NCI-H82 (cell line): ENCODE measurements around the gene ZNF764.
A peak's percentile ranks its signal among the peaks of the same experiment; 100 is the strongest.
"Not testable (repeated sequence)": the region's sequence is repeated elsewhere in the genome, so short reads cannot be mapped to it uniquely, and the experiment has no call there.

Experiments
- DNase-seq: peaks from one replicate; lab custom pipeline; 2025; lab: John Stamatoyannopoulos, UW

ZNF764 gene

DNA sequence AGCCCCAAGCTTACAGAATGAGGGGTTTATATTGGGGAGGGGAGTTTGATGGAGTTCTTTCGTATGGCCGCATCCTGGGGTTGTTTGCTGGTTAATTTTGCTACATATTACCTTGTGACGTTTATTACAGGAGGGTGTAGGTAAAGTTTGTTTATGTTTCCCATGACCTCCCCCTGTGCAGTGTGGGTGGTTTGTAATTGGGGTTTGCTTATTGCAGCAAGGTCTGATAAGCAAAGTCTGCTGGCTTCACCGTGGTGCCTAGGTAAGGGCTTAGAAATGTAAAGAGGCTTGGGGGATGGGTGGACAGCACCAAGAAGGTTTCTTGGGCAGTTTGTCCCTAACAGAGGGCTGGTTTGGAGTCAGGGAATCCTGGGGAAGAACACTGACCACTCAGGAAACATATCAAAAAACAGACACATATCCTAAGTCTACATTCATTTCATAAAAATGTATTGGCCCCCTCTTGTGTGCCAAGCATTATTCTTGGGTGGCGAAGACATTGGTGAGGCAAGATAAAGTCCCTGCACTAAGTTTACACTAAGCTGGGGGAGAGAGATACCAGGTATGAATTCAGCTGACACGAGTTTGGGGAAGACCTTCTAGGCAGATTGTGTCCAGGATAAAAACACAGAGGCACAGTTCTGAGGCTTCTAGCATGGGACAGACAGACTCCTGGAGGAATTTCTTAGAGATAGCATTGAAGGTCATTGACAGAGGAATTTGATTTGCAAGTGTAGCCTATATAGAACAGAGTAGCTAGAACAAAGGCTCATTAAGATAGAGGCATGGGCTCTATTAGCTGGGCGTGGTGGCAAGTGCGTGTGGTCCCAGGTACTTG, 9.5 kb downstream of the ZNF764 start:
- no peak for DNase-seq

DNA sequence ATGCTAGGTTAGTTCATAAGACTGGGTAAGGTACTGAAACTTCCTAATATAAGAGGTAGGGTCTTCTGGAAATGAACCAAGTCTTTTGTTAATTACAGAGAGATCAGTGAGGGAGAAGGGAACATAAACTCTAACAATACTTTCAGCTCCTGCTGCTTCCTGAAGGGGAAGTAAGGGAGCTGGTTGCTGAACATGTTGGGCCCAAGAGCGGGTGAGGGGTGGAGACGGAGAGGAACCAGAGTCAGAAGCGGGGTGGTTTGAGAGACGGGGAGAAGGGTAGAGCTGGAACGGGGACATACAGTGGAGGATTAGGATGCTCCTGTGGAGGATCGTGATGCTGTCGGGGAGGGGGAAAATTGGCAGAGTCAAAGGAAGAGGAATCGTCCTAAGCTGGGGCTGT, 12.1 kb downstream of the ZNF764 start:
- no peak for DNase-seq

DNA sequence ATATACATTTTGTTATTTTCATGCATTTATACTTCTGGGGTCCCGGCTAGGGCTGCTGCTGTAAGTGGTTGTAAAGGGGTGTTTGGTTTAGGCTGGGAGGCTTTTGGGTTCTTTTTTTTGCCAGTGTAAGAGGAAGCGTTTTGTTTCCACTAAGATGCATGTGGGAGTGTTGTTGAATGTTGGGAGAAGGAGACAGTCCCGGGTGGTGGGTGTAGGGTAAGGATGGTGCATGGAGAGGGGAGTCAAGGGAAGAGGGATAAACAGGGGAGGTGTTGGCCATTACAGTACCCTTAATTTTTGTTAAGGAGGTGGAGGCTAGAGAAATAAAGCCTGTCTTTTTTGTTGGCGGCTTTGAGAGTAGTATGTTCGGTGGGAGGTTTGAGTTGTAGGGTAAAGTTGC, 15.1 kb downstream of the ZNF764 start:
- DNase-seq, result no peak

DNA sequence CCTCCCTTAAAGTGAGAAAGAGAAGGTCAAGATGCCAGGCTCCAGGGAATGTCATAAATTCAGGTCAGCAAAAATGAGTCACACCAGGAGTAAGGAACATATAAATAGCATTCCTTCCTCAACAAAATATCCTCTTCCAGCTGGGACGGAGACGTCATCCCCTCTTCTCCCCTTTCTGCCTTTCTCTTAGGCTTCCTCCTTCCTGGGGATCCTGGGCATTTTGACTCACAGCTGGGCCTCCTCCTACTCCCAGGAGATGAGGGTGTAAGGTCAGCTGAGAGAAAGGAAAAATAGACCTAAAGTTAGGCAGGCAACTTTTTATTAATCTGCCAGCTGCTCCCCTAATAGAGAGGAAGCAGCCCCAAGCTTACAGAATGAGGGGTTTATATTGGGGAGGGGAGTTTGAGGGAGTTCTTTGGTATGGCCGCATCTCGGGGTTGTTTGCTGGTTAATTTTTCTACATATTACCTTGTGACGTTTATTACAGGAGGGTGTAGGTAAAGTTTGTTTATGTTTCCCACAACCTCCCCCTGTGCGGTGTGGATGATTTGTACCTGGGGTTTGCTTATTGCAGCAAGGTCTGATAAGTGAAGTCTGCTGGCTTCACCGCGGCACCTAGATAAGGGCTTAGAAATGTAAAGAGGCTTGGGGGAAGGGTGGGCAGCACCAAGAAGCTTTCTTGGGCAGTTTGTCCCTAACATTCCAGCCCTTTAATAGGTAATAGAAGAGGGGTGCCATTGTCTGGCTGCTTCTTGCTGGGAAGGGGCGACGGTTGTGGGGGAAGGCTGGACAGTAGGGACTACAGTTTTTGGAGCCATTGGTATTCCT, 16.5 kb downstream of the ZNF764 start:
- DNase-seq, result no peak

DNA sequence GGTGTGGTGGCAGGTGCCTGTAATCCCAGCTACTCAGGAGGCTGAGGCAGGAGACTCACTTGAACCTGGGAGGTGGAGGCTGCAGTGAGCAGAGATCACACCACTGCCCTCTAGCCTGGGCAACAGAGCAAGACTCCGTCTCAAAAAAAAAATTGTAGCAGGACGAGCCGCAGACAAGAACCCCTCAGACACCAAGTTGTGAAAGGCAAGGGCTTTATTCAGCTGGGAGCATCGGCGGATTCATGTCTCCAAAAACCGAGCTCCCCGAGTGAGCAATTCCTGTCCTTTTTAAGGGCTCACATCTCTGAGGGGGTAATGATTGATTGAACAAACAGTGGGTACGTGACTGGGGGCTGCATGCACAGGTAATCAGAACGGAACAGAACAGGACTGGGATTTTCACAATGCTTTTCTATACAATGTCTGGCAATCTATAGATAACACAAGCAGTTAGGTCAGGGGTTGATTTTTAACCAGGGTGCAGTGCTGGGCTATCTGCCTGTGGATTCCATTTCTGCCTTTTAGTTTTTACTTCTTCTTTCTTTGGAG, 17.2 kb downstream of the ZNF764 start:
- not testable (repeated sequence) for DNase-seq

DNA sequence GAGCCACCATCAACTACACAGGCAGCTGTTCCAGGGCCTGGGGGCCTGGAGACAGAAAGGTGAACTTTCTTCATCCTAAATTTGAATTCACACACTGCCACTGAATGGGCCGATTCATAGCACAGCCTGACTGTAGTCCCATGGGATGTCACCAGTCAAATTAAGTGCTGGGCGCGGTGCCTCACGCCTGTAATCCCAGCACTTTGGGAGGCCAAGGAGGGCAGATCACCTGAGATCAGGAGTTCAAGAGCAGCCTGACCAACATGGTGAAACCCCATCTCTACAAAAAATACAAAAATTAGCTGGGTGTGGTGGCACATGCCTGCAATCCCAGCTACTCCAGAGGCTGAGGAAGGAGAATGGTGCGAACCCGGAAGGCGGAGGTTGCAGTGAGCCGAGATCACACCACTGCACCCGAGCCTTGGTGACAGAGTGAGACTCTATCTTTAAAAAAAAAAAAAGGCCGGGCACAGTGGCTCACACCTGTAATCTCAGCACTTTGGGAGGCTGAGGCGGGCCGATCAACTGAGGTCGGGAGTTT, 18.1 kb downstream of the ZNF764 start:
- not testable (repeated sequence) for DNase-seq

DNA sequence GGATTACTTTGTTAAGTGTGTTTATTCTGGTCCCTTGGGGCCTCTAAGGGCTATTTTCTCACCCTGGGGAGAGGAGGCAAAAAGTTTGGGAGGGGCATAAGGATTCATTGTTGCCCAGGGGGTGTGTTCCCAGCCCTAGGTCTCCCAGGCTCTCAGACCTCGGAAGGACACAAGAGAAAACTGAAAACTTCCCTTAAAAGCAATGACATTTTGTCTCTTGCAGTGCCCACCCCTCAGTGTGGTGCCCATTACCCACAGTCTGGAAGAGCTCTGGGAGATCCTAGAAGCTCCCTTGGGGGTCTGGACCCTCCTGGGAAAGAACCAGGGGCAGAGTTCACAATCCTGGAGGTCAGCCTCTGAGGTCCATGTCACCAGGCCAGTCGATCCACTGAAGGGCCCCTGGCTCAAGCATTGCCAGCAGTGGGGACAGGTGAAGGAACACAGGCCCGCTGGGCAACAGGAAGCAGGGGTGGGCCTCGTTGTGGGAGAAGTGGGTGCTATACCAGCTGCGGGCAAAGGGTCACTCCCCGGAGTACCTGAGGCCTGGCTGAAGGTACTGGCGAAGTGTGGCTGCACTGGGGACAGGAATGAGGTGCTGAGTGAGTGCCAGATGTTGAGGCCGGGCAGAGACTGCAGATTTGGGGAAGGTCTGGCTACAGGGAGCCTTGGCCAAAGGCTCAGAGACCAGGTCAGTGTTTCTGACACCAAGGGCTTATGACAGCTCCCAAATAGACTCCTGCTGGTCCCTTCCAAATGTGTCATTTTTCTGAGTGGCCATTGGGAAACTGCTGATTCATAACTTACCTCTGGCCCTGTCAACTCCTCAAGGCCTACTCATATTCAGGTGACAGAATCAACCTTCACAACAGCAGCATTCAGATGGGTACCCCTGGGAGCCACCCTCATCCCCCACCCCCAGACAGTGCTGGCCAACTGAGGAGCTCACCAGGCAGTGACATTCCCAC, 18.9 kb downstream of the ZNF764 start:
- DNase-seq, result no peak

DNA sequence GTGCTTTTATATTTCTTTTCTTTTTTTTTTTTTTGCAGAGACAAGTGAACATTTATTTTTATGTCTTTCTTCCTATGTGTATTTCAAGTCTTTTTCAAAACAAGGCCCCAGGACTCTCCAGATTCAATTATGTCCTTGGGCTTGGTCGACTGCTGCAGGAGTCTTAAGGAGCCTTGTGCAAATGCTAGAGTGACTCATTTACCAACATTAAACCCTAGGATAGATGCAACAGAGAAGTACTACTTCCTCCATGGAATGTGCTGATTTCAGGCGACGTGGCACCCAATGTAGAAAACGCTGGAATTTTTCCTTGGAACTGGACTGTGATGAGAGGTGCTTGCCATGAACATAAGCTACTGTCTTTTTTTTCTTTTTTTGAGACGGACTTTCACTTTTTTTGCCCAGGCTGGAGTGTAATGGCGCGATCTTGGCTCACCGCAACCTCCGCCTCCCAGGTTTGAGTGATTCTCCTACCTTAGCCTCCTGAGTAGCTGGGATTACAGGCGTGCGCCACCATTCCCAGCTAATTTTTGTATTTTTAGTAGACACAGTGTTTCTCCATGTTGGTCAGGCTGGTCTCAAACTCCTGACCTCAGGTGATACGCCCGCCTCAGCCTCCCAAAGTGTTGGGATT, 21.7 kb downstream of the ZNF764 start:
- DNase-seq, result not testable (repeated sequence)

DNA sequence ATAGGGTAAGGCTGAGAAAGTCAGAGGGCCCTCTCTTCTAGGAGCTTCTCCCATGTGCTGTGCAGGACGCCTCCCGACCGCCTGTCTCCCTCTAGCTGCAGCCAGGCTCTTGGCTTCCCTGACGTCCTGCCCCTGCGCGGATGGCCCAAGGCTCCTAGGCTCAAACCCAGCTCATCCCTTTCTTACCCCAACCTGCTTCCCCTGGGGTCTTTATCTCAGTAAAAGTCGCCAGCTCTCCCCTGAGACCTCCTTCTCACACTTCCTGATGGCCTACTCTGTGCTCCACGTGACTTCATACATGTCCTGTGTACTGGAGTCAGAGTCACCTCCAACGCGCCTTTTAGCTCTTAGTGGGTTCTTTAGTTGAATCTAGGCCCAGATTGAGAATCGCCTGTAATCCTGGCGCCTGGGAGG, 22.4 kb downstream of the ZNF764 start:
- peak; percentile 83 for DNase-seq

DNA sequence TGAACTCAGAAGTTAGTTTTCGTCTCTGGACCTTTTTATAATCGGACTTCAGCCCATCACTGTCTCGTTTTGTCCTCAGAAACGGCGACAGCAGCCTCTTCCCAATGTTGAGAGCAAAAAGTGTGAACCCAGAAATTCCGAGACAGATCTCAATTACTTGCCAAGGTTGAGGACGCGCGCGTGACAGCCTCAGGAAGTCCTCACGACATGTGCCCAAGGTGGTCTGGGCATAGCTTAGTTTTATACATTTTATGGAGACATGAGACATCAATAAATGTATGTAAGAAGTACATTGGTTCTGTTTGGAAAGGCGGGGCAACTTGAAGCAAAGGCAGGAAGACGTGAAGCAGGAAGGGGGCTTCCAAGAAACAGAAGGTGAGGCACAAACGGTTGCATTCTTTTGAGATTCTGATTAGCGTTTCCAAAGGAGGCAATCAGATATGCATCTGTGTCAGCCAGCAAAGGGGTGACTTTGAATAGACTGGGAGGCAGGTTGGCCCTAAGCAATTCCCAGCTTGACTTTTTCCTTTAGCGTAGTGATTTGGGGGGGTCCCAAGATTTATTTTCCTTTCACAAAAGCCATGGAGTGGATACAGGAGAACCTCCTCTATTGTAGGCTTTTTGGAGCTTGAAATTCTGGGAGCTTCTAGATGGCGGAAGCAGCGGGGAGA, 22.9 kb downstream of the ZNF764 start:
- DNase-seq, result peak; percentile 41

DNA sequence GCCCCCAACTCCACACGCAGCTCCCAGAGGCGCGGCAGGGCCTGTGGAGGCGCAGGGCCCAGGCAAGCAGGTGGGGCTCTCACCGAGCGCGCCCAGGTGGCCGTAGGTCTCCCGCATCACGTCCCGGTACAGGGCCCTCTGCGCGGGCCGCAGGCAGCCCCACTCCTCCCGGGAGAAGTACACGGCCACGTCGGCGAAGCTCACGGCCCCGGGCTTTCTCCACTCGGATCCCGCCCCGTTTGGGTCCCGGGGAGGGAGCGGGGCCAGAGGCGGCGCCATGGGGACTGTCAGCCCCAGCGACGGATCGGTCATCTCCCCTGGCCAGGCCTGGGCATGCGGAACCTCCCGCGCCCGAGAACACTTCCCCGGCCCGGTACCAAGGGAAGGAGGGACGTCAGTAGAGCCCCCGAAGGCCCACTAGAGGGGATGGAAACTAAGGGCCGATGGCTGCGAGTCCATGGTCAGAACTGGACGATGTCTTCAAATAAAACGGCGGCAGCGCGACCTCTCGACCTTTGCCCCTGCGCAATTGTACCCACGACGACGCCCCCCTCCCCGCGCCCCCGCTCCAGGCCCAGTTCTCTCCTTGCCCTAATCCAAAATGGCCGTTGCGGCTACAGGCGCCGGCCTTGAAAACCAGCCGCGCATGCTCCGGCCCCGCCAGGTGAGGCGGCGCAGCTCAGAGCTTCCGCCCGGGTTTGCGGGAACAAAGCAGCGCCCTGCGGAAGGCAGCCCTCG, 23.6 kb downstream of the ZNF764 start, which contains the start of gene ZNF747:
Gene ZNF747, minus strand, starts transcription at position 491 of the 738 bp plus-strand sequence. Its CDS starts 179 bp downstream, at position 312.
- DNase-seq, result peak; percentile 89

DNA sequence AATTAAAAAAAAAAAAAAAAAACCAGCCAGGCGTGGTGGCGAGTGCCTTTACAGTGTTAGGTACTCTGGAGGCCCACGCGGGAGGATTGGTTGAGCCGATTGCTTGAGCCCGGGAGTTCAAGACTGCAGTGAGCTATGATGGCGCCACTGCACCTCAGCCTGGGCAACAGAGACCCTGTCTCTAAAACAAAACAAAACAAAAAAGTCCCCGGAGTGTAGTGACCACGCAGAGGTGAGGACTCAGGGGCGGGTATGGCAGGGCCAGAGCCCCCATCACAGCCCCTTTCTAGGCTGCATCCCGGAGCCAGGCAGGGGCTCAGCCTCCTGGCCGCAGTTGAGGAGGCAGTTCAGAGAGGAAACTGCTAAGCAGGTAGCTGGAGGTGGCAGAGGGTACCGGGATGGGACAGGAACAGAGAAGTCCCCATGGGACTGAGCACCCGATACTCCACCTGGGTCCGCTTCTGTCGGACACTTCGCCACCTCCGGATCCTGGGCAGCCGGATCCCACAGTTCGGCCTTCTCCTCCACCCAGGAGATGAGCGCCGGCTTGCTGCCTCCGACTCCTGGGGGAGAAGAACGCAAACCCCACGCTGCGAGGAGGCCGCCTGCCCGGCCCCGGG, 24.3 kb downstream of the ZNF764 start:
- peak; percentile 21 for DNase-seq

DNA sequence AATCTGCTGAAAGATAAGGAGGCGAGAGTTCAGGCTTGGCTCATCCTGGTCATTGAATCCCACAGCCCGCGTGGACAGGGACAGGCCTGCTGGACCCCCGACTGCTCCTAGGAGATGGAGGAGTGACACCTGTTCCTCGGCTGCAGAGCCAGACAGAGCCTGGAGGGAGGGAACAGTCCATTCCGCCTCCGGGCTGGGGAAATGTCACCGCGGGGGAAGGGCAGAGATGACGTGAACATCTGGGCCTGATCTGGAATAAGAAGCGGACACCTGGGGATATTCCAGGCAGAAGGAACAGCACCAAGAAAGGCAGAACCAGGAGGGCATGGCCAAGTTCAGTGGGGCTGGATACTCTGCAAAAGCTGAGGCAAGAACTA, 25.0 kb downstream of the ZNF764 start:
- peak; percentile 46 for DNase-seq

DNA sequence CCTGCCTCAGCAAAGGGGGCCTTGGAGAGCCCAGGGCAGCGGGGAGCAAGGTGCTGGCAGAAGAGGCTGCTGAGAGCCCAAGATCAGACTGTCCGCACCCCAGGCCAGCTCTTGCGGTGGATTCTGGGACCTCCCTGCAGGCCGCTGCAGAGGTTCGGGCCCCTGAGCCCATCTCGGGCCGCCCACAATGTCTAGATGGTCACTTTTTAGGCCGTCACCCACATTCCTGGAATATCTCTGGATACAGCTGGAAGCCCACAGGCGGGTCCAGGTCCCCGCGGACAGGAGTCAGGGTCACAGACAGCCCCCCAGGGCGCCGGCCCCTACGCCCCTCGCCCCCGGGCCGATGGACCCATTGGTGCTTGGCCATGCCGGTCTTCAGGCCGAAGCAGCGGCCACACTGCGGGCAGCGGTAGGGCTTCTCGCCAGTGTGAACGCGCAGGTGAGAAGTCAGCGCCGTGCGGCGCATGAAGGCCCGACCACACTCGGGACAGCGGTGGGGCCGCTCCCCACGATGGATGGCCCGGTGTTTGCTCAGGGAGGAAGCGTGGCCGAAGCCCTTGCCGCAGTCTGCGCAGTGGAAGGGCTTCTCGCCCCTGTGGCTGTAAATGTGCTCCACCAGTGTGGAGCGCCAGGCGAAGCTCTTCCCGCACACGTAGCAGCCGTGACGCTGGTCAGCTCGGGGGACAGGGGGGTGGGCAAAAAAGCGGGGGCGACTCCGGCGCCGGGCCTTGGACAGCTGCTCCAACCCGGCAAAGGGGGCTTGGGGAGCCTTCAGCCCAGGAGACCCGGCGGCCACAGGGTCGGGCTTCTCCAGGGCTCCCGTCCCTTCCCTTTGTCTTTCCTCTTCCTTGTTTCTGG, 25.7 kb downstream of the ZNF764 start:
- no peak for DNase-seq

DNA sequence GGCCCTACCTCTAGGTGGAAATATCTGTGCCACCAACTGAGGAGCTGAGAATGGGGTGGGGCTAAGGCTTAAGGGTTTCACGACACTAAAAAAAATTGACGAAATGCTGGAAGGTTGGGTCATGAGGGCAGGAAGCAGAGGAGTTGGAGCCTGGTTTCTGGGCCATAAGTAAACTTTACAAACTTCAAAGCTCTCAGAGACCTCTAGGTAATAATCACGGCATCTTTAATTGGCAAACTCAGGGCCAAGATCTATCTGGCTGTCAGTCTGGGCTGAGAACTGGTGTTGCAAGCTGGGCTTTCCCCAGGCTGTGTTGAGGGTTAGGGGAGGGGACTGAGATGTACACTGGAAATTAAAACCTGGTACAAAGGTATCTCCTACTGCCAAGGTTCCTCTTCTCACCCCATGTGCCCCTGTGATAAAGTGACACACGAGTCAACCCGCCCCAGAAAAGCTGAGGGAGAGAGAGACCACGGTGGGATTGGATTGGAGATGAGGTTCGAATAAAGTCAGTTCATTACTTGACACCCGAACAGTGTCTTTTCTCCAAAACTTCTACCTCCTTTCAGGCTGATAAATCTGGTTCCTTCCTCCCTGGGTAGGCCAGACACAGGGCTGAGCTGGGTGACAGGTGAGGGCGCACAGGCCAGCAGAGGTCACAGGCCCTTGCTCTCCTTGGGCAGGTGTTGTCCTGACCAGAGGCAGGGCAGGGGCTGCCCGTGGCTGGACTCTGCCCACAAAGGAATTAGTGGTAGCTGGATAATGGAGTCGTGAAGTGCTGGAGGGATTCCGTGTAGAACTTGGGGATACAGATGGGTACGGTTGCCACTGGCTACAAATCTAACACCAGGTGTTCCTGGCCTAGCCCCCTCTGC, 27.8 kb downstream of the ZNF764 start:
- no peak for DNase-seq

DNA sequence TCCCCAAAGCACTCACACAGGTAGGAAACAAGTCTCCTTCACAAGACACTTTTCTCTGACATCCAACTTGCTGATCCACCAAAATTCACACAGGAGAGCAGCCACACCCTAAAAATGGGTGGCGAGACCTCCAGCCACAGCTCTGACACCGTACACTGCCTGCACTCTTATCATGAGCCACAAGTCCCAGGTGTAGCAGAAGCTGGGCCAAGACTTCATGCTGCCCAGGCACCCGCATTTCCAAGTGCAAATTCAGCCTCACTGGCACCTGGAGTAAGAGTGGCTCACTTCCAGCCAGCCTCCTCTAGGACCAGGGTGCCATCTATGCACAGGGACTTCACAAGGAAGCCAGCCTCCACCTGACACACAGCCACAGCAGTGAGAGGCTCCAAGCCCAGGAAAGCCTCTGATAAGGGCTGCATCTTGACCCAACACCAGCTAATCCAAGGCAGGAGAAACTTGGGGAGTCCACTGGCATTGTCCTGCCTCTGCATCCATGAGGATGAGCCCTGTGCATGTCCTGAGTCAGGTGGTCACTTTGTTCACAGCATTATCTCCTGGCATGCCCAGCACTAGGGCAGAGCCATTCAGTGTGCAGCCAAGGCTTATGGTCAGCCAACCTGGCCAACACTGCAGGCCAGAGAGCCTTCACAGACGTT, 29.2 kb downstream of the ZNF764 start:
- DNase-seq, result no peak
